Posterior cingulate gyrus (tissue), 11 donors: ENCODE data around the gene ZNHIT2.

Experiments used
- DNase-seq, 10 donors: peaks; one replicate each; pipeline versions ENCODE4 v3.0.0 to v3.0.0-alpha.2; 2020 to 2021; ENCODE audit warnings: mixed read lengths in 3 of 10
- intact Hi-C: fragments of 100-400 bp; cut with DNase I; formaldehyde crosslinking; loops from one replicate; pipeline ENCODE4 v1.15.1; 2023

ZNHIT2 gene

GRCh38 chr11:65086809-65087208, 30.7 kb downstream of the ZNHIT2 start:
- peak in 1 of 10 donors; percentile 48 for DNase-seq
- intact Hi-C loops, result loop anchor here (10.0 kb wide), 1 partner anchor 162 kb away; the partner anchor contains the start of gene PPP2R5B

- intact Hi-C loops, result loop anchor here (10.0 kb wide), 1 partner anchor 161 kb away; the partner anchor contains the start of gene PPP2R5B
These were observed 32.1 kb downstream of the ZNHIT2 start for GRCh38 chr11:65085446-65085845.

DNA sequence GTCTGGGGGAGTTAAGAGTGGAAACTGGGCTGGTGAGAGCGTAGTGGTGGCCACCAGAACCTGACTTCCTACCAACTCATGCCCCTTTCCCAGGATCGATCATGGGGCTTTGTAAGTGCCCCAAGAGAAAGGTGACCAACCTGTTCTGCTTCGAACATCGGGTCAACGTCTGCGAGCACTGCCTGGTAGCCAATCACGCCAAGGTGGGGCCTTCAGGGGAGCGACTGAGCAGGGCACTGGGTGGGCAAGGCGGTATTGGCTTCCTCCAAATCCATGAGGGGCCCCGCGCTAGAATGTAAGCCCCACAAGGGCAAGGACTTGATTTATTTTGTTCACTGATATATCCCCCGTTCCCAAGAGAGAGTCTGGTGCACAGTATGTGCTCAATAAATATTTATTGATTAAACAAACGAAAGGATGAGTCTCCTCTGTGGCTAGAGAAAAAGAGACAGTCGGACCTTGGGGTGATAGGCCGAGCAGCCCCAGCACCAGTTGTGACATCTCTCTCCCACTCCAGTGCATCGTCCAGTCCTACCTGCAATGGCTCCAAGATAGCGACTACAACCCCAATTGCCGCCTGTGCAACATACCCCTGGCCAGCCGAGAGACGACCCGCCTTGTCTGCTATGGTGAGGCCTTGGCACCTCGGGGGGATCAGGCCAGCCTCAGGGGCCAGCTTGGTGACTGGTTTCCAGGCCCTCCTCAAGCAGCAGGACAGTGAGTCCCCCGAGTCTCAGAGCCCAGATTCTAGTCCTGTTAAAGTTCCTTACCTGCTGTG, 32.7 kb downstream of the ZNHIT2 start:
- intact Hi-C loops, result loop anchor here (1.0 to 10.0 kb wide), 5 partner anchors 38 to 160 kb away; partner anchors contain the start of genes ARL2, FAU, MRPL49 and PPP2R5B
- peak in 1 of 10 donors; percentile 59 for DNase-seq

More at GRCh38 chr11:65085446-65085845, 32.1 kb downstream of the ZNHIT2 start:
- peak in 1 of 10 donors; percentile 13 for DNase-seq

GRCh38 chr11:65083834-65084597, 33.5 kb downstream of the ZNHIT2 start, which contains the start of the genes CDCA5 and ZFPL1:
Gene CDCA5, minus strand, starts transcription at chr11:65084040. Its CDS starts 62 bp downstream, at chr11:65083978.
Gene ZFPL1, plus strand, starts transcription at chr11:65084222. Its CDS starts 477 bp downstream, at chr11:65084699.
- DNase-seq, result peak; percentile 95 to 100 (median 98)
- intact Hi-C loops, result loop anchor here (1.0 to 10.0 kb wide), 5 partner anchors 38 to 159 kb away; partner anchors contain the start of genes ARL2, FAU, MRPL49 and PPP2R5B

DNA sequence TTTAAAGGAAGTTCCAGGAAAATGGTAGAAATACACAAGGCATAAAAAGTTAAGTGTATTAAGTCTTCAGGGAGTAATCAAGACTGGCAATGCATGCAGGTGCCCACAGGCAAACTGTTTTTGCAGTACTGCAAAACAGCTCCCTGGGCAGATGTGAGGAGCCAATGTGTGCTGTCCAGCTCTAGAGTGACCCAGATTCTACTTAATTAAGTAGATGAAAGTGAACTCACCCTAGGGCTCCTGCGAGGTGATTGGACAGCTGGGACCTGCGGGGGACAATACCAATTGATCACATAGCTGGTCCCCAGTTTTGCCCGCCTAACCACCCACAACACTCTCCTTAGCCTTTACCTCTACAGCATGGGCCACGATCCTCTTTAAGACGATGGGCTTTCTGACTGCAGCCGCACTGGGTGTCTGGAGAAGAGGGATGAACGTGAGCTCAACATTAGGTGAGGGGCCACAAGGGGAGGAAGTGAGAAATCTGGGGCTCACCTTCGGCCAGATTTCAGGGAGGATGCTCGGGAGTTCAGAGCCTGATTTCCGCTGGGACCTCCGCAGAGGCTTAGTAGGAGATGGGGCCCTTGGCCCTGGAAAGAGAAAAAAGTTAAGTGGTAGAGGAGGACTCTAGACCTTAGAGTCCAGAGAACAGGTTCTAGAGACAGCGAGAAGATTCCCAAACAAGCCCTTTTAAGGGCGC, 34.2 kb downstream of the ZNHIT2 start:
- DNase-seq, result peak in 1 of 10 donors; percentile 26
- intact Hi-C loops, result loop anchor here (5.0 to 10.0 kb wide), 3 partner anchors 39 to 158 kb away; partner anchors contain the start of genes FAU, MRPL49, PPP2R5B and SNX15

DNA sequence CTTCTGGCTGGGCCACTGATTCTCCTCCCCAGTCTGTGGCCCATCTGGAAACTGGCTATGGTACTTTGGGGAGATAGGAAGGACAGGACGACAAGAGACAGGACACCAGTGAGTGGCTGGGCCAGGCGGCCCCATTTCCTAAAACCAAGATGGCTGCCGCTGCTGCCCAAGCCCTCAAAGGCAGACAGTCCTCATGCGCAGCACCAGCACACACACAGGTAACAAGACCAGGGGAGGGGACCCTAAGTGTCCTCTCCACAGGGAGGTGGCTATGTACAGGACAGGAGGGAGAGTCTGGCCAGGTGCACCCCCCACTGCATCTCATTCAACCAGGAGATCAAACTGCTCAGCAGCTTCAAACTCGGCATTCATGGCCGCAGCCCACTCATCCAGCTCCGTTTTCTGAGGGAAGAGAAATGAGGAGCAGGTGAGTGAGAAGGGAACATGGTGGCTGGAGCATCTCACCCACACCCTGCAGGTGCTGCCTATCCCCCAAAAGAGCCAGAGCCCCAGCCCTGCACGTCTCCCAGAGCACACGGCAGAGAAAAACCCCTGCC, 38.6 kb downstream of the ZNHIT2 start:
- peak in 1 of 10 donors; percentile 72 for DNase-seq
- intact Hi-C loops, result no loop called here

- intact Hi-C loops, result no loop called here
These were observed 39.4 kb downstream of the ZNHIT2 start for GRCh38 chr11:65078151-65078550.

DNA sequence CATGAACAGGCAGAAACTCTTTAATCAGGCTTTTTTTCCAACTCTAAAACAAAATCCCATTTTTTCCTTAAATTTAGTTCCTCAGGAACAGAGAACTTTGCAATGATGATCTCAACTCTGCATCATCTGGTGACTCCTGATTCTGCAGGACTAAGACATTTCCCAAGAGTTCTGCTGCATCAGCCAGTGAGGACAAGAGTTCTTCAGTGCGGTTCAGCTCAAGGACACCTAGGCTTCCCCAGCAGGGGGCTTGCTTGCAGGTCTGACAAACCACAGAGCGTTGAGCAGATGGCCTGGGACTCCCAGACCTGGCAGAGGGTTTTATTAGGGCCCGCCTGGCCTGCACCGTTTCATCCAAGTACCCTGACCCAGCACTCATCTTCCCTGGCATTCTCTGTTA, 40.0 kb downstream of the ZNHIT2 start:
- DNase-seq, result peak in 1 of 10 donors; percentile 66
- intact Hi-C loops, result no loop called here

More at GRCh38 chr11:65078151-65078550, 39.4 kb downstream of the ZNHIT2 start:
- peak in 1 of 10 donors; percentile 74 for DNase-seq

GRCh38 chr11:65072631-65072966, 44.9 kb downstream of the ZNHIT2 start:
- intact Hi-C loops, result no loop called here
- DNase-seq, result no peak

DNA sequence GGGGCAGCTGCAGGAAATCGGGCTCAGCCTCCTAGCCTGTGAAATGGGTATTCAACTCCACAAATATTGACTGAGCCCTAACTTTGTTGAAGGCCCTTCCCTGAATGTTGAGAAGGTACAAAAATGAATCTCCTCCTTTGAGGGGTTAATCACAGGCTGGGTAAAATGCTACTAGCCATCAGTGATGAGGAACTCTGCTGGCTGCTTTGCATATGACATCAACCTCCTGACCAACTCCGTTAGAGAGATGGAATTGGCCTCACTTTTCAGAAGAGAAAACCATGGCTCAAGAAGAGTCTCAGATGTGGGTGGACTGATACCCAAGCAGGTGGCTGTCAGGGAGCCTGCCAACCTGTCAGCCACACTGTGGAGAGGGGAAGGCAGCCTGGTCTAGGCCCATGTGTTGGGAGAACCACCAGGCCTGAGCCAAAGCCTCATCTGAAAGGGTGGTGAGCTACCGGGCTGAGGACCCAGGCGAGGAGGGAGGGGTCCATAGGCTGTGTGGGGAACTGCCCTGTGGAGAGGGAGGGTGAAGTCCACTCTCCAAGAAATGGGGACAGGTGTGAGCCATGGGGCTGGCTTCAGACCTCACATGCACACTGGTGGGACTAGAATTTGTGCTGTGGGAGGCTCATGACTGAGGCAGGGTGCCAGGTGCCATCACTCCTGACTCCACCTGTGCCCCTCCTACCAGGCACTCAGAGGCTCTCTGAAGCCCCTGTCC, 45.4 kb downstream of the ZNHIT2 start:
- intact Hi-C loops, result no loop called here
- peak in 1 of 10 donors; percentile 70 for DNase-seq

- intact Hi-C loops, result no loop called here
These were observed 48.3 kb downstream of the ZNHIT2 start for GRCh38 chr11:65069217-65069616.

DNA sequence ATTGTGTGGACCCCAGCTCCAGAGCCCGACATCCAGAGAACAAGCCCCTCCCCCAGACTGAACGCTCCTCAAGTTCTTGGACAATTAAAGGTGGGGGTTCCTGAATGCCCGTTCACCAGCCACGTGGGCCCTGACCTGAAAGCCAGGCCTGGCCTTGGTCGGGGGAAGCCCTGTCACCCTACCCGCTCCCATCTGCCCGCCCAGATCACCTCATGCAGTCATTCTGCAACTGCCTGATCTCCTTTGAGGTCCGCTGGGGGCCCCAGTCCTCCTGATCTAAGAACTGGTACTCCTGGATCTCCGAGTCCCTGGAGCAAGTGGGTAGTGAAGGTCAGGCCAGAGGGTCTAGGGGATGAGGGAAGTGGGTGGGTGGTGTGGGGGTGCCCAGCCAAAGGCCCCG, 50.1 kb downstream of the ZNHIT2 start:
- intact Hi-C loops, result no loop called here
- DNase-seq, result no peak

More at GRCh38 chr11:65069217-65069616, 48.3 kb downstream of the ZNHIT2 start:
- no peak for DNase-seq

- intact Hi-C loops, result no loop called here
- DNase-seq, result no peak
These were observed 50.7 kb downstream of the ZNHIT2 start for GRCh38 chr11:65066805-65067291.
